Testis (tissue), 3 donors: ENCODE results near the gene PBX4. TPM values are rescaled to one million over a fixed set of nuclear protein-coding genes. Genes with fewer than 3 reads are reported as not detected.

ENCODE experiments used
- DNase-seq: peaks from one replicate; pipeline ENCODE4 v3.0.0-alpha.2; 2019
- H3K27ac ChIP-seq, 2 donors: fragments of 200-600 bp; sonication (generic); one replicate each; pipeline ENCODE4 v1.5.1; 2019
- H3K27me3 ChIP-seq: fragments of 200-600 bp; sonication (generic); one replicate; pipeline ENCODE4 v1.5.1; 2019
- H3K36me3 ChIP-seq: fragments of 200-600 bp; sonication (generic); one replicate; pipeline ENCODE4 v1.5.1; 2017; ENCODE audit warnings: low read depth; ENCODE audit errors: missing control alignments
- H3K4me1 ChIP-seq: fragments of 200-600 bp; sonication (generic); one replicate; pipeline ENCODE4 v1.5.1; 2019
- H3K4me3 ChIP-seq, 2 donors: fragments of 200-600 bp; sonication (generic); one replicate each; pipeline ENCODE4 v1.5.1; 2017 to 2019
- H3K9me3 ChIP-seq: fragments of 200-600 bp; sonication (generic); one replicate; pipeline ENCODE4 v1.5.1; 2017
- CTCF ChIP-seq, 3 experiments: fragments of 450-650 bp in 2 of 3; fragments of 200-600 bp in 1 of 3; sonication (generic) in 1 of 3; IDR thresholded peaks; one replicate each; pipeline ENCODE4 v1.5.1; 2016 to 2019; ENCODE audit warnings: antibody characterized with exemption in 3 of 3, mild to moderate bottlenecking in 2 of 3, moderate library complexity in 1 of 3
- POLR2A ChIP-seq: fragments of 450-650 bp; IDR thresholded peaks from one replicate; pipeline ENCODE4 v1.6.1; 2017; ENCODE audit warnings: antibody characterized with exemption, mild to moderate bottlenecking, moderate library complexity
- WGBS, 2 donors: methylation state at CpG; one replicate each; pipeline ENCODE4 v1.1.5; 2018; 5-methylcytosine and 5-hydroxymethylcytosine counted together
- intact Hi-C: fragments of 100-400 bp; cut with DNase I; formaldehyde crosslinking; loops from one replicate; pipeline ENCODE4 v1.15.1; 2023; ENCODE audit warnings: low total_unique reads
- polyA plus RNA-seq: library from polyadenylated mRNA; stranded (reverse); fragments of 350-450 nt; fragmentation: Illumina TruSeq; extraction: RNeasy Lipid Tissue Mini Kit (QIAGEN cat#74804); gene quantifications from one replicate; pipeline ENCODE4 v1.2.3, GENCODE V29; 2014; ENCODE audit warnings: low read depth, low replicate concordance; ENCODE audit not compliant: insufficient read depth
- total RNA-seq, 2 donors: library from RNA; depleted of rRNA; stranded (reverse); fragments of >200 nt; gene quantifications; one replicate each; pipeline ENCODE4 v1.2.3, GENCODE V29; 2016

PBX4 gene
- total and polyA plus RNA-seq, 3 donors from 2014 or later, result 16.2 to 28.3 (median 18.0) TPM

- H3K4me1 ChIP-seq, result no peaks in the 10 kb centered on the region
- no peaks in the 10 kb centered on the region for H3K27me3 ChIP-seq
- WGBS, 2 donors, result 93 to 97% methylated on average over 12 to 21 of the region's 23 CpGs
- DNase-seq, result no peak
- no peaks in the 10 kb centered on the region for H3K36me3 ChIP-seq
- no peaks in the 10 kb centered on the region for H3K9me3 ChIP-seq
- TF ChIP-seq CTCF (IDR thresholded peaks at IDR 0.05) (no peak), POLR2A (no peak)
- H3K27ac ChIP-seq, result no peak overlapping the region
- no peak overlapping the region for H3K4me3 ChIP-seq
- intact Hi-C loops, result no loop called here
Measured at GRCh38 chr19:19653597-19654147, 35.2 kb upstream of the PBX4 start.

GRCh38 chr19:19652482-19653295, 34.2 kb upstream of the PBX4 start:
- no peak overlapping the region for H3K4me3 ChIP-seq
- WGBS, 2 donors, result 90 to 93% methylated on average over 16 to 24 of the region's 24 CpGs
- TF ChIP-seq POLR2A (no peak), CTCF (IDR thresholded peaks at IDR 0.05) (no peak)
- intact Hi-C loops, result no loop called here
- H3K27ac ChIP-seq, result no peak overlapping the region
- H3K9me3 ChIP-seq, result no peaks in the 10 kb centered on the region
- H3K27me3 ChIP-seq, result no peaks in the 10 kb centered on the region
- no peak for DNase-seq
- H3K4me1 ChIP-seq, result no peaks in the 10 kb centered on the region
- no peaks in the 10 kb centered on the region for H3K36me3 ChIP-seq

GRCh38 chr19:19651076-19651475, 32.6 kb upstream of the PBX4 start:
- Histone ChIP-seq H3K4me1 (no peaks in the 10 kb centered on the region), H3K4me3 (no peak overlapping the region), H3K27ac (no peak overlapping the region), H3K36me3 (no peaks in the 10 kb centered on the region), H3K9me3 (no peaks in the 10 kb centered on the region), H3K27me3 (no peaks in the 10 kb centered on the region)
- WGBS, 2 donors, result 67% methylated on average over 13 of the region's 13 CpGs
- intact Hi-C loops, result no loop called here
- no peak for DNase-seq
- TF ChIP-seq CTCF (IDR thresholded peaks at IDR 0.05) (no peak), POLR2A (no peak)

GRCh38 chr19:19650331-19650730, 31.8 kb upstream of the PBX4 start:
- H3K27ac ChIP-seq, result no peak overlapping the region
- no peaks in the 10 kb centered on the region for H3K27me3 ChIP-seq
- 83 to 93% methylated on average over 2 to 9 of the region's 9 CpGs for WGBS, 2 donors
- no peak for DNase-seq
- intact Hi-C loops, result no loop called here
- TF ChIP-seq CTCF (IDR thresholded peaks at IDR 0.05) (no peak), POLR2A (no peak)
- H3K4me3 ChIP-seq, result no peak overlapping the region
- H3K36me3 ChIP-seq, result no peaks in the 10 kb centered on the region
- H3K4me1 ChIP-seq, result no peaks in the 10 kb centered on the region
- no peaks in the 10 kb centered on the region for H3K9me3 ChIP-seq
